ENCODE measurements around the gene DPF3. TPM values are rescaled to one million over a fixed set of nuclear protein-coding genes. Genes with fewer than 3 reads are reported as not detected.
A peak's percentile ranks its signal among the peaks of the same experiment; 100 is the strongest.

Gene DPF3
- total and polyA plus RNA-seq, 12 donors: 0.91 to 6.0 (median 2.9) TPM

DNA sequence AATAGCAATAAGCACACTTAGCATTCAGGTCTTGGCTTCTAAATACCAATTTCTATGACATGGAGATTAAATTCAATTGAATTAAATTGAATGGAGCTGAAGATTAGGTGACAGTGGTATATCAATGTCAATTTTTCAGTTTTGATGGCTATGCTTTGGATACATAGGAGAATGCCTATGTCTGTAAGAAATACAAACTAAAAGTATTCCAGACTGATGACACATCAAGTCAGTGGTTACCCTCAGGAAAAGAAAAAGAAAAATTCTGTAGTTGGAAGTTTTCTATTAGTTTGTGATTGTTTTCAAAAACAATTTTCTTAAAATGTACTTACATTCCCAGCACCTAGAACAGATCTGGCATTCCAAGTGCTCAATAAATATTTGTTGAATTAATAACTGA is 27.5 kb upstream of the DPF3 start:
- no peaks in the 10 kb centered on the region for H3K27me3 ChIP-seq
- peaks cover 0 to 4% of the 10 kb centered on the region in 2 donors for H3K4me1 ChIP-seq (replicated peaks in 1 of 2)
- H3K9me3 ChIP-seq (replicated peaks in 1 of 3): no peaks in the 10 kb centered on the region
- H3K27ac ChIP-seq: no peak overlapping the region
- H3K4me3 ChIP-seq: no peak overlapping the region
- H3K36me3 ChIP-seq (replicated peaks in 1 of 2): no peaks in the 10 kb centered on the region
- TF ChIP-seq, protein P1, sequence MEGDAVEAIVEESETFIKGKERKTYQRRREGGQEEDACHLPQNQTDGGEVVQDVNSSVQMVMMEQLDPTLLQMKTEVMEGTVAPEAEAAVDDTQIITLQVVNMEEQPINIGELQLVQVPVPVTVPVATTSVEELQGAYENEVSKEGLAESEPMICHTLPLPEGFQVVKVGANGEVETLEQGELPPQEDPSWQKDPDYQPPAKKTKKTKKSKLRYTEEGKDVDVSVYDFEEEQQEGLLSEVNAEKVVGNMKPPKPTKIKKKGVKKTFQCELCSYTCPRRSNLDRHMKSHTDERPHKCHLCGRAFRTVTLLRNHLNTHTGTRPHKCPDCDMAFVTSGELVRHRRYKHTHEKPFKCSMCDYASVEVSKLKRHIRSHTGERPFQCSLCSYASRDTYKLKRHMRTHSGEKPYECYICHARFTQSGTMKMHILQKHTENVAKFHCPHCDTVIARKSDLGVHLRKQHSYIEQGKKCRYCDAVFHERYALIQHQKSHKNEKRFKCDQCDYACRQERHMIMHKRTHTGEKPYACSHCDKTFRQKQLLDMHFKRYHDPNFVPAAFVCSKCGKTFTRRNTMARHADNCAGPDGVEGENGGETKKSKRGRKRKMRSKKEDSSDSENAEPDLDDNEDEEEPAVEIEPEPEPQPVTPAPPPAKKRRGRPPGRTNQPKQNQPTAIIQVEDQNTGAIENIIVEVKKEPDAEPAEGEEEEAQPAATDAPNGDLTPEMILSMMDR (IDR thresholded peaks at IDR 0.05): no peak
- TF ChIP-seq POLR2A (IDR thresholded peaks at IDR 0.05): no peak
- intact Hi-C loops (cut with DNase I): no loop called here
- no peak for DNase-seq

DNA sequence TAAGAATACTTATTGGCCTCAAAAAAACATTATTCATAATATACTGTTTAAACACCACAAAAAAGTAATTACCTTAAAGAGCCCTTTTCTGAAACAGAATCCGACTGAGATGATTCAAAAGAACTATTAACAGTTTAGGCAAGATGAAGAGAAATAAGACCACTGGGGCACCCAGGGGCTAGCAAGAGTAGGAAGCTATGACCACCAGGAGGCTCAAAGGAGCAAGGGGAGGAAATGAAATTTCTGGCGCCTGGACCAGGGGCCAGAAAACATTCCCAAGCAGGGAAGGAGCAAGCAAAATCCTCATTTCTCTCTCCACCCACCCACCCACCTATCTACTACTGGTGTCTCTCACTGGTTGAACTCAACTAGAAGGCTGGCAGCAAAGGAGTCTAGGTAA is 26.1 kb upstream of the DPF3 start:
- DNase-seq: peak in 1 of 7 donors; percentile 2
- no peak overlapping the region for H3K4me3 ChIP-seq
- no peaks in the 10 kb centered on the region for H3K36me3 ChIP-seq (replicated peaks in 1 of 2)
- H3K27ac ChIP-seq: no peak overlapping the region
- WGBS, 4 donors: 69 to 77% (median 74%) methylated on average over 2 of the region's 2 CpGs
- H3K9me3 ChIP-seq (replicated peaks in 1 of 3): no peaks in the 10 kb centered on the region
- intact Hi-C loops (cut with DNase I): no loop called here
- no peaks in the 10 kb centered on the region for H3K27me3 ChIP-seq
- no peaks in the 10 kb centered on the region for H3K4me1 ChIP-seq (replicated peaks in 1 of 2)
- no peak for TF ChIP-seq POLR2A (IDR thresholded peaks at IDR 0.05)
- TF ChIP-seq, protein P1 (IDR thresholded peaks at IDR 0.05): no peak

DNA sequence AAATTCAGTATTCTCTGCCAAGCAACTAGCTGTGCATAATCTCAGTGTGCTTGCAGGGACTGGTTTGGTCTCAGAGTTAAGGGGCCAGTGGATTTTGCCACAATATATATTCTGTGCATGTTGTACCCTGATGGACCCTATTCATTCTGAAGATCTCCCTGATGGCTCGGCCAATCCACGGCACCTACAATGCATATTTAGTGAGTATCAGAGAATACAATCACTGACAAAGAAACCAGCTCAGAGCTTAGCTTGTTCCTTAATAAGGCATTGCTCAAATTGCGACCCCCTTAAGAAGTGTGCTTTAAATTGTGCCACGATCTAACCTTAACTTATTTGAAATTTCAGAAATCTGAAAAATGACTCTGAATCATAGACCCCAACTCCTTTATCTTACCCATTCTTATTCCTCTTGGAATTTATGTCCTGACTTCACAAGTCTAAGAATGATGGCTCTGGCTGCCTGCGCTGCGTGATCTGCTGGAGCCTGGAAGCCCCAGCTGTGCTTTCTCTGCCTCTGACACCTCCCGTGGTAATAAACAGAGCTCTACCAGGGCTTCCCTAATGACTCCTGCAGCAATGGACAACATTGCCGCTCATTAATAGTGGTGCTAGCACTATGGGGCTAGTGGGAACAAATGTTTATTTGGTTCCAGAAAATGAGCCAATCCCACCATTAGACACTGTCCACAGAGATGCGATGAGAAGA is 23.3 kb upstream of the DPF3 start:
- 62 to 67% (median 63%) methylated on average over 8 to 9 of the region's 9 CpGs for WGBS, 4 donors
- intact Hi-C loops (cut with DNase I): no loop called here
- no peaks in the 10 kb centered on the region for H3K36me3 ChIP-seq (replicated peaks in 1 of 2)
- no peak for TF ChIP-seq POLR2A (IDR thresholded peaks at IDR 0.05)
- TF ChIP-seq, protein P1 (IDR thresholded peaks at IDR 0.05): no peak
- peaks cover 0 to 4% of the 10 kb centered on the region in 2 donors for H3K4me1 ChIP-seq (replicated peaks in 1 of 2)
- no peak overlapping the region for H3K27ac ChIP-seq
- no peaks in the 10 kb centered on the region for H3K27me3 ChIP-seq
- peak in 1 of 7 donors; percentile 47 for DNase-seq
- H3K9me3 ChIP-seq (replicated peaks in 1 of 3): no peaks in the 10 kb centered on the region
- no peak overlapping the region for H3K4me3 ChIP-seq

DNA sequence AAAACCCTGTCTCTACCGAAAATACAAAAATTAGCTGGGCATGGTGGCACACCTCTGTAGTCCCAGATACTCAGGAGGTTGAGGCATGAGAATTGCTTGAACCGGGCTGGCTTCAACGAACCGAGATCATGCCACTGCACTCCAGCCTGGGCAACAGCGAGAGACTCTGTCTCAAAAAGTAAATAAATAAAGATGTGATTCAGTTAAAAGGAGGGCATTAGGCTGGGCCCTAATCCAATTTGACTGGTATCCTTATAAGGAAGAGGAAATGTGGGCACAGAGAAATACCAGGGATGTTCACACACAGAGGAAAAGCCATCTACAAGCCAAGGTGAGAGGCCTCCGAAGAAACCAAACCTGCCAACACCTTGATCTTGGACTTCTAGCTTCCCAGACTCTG is 22.3 kb upstream of the DPF3 start:
- H3K4me3 ChIP-seq: no peak overlapping the region
- H3K27ac ChIP-seq: no peak overlapping the region
- WGBS, 4 donors: 59 to 63% (median 62%) methylated on average over 6 of the region's 6 CpGs
- no peaks in the 10 kb centered on the region for H3K27me3 ChIP-seq
- no peak for TF ChIP-seq POLR2A (IDR thresholded peaks at IDR 0.05)
- TF ChIP-seq, protein P1 (IDR thresholded peaks at IDR 0.05): no peak
- H3K9me3 ChIP-seq (replicated peaks in 1 of 3): no peaks in the 10 kb centered on the region
- intact Hi-C loops (cut with DNase I): no loop called here
- H3K4me1 ChIP-seq (replicated peaks in 1 of 2): peaks cover 0 to 4% of the 10 kb centered on the region in 2 donors
- H3K36me3 ChIP-seq (replicated peaks in 1 of 2): no peaks in the 10 kb centered on the region
- DNase-seq: peak in 1 of 7 donors; percentile 24

All from adrenal gland (tissue), 12 donors.